ENCODE measurements around the gene ISG20. TPM values are rescaled to one million over a fixed set of nuclear protein-coding genes. Genes with fewer than 3 reads are reported as not detected.

The ISG20 gene
- total and polyA plus RNA-seq, 2 donors (not counting 3 experiments of a cell fraction or from before 2014, with no cell fraction given), result 6.4 to 7.5 TPM

DNA sequence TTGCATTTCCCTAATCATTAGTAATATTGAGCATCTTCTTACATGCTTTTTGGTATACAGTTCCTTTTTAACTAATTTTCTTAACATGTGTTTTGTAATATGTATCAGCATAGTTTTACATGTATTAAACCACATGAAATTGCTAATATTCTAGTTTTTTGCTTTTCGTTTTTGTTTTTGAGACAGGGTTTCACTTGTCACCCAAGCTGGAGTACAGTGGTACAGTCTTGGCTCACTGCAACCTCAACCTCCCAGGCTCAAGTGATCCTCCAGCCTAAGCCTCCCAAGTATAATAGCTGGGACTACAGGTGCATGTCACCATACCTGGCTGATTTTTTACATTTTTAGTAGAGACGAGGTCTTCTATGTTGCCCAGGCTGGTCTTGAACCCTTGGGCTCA is 4.4 kb upstream of the ISG20 start:
- Histone ChIP-seq H3K9me3 (replicated peaks; ENCODE audit: control insufficient read depth, insufficient read depth, low read length) (no peaks in the 10 kb centered on the region), H3K9me1 (replicated peaks; ENCODE audit: control insufficient read depth, extremely low read depth, insufficient read depth, low read length) (no peaks in the 10 kb centered on the region), H3K79me2 (ENCODE audit: control insufficient read depth, insufficient read depth, low read length) (peaks cover 23% of the 10 kb centered on the region), H3K4me1 (ENCODE audit: control insufficient read depth, extremely low read depth, insufficient read depth, low read length) (peaks cover 28% of the 10 kb centered on the region), H3K36me3 (ENCODE audit: control insufficient read depth in 2 of 2, extremely low read depth in 1 of 2, insufficient read depth in 2 of 2, low read length in 2 of 2) (peaks cover 3 to 11% of the 10 kb centered on the region in 2 experiments), H3K27me3 (ENCODE audit: control insufficient read depth in 2 of 2, insufficient read depth in 2 of 2, low read length in 2 of 2) (no peaks in the 10 kb centered on the region), H2AFZ (ENCODE audit: low read depth, low read length) (no peak overlapping the region), H3K27ac (ENCODE audit: insufficient read depth, low read depth, low read length) (no peak overlapping the region), H3K9ac (replicated peaks; ENCODE audit: extremely low read depth, insufficient read depth, low read length) (no peak overlapping the region), H3K4me2 (ENCODE audit: insufficient read depth, low read length) (no peak overlapping the region), H4K20me1 (replicated peaks; ENCODE audit: control insufficient read depth, extremely low read depth, insufficient read depth, low read length) (no peaks in the 10 kb centered on the region), H3K4me3 (replicated peaks in 1 of 3; ENCODE audit: insufficient read depth in 1 of 3, low read depth in 1 of 3, low read length in 3 of 3) (no peak overlapping the region)
- FAIRE-seq (no peak), DNase-seq (ENCODE audit: low read depth, low spot score) (no peak)
- TF ChIP-seq JUN (IDR thresholded peaks at IDR 0.05; ENCODE audit: borderline replicate concordance, insufficient read depth, insufficient read length, low read depth), result no peak
- TF ChIP-seq EZH2 (IDR thresholded peaks at IDR 0.05; ENCODE audit: borderline replicate concordance, low read depth, low read length, severe bottlenecking), result no peak
- no peak for TF ChIP-seq POLR2AphosphoS5 (IDR thresholded peaks at IDR 0.05; ENCODE audit: insufficient read depth, low read depth, low read length)
- TF ChIP-seq, protein P1, sequence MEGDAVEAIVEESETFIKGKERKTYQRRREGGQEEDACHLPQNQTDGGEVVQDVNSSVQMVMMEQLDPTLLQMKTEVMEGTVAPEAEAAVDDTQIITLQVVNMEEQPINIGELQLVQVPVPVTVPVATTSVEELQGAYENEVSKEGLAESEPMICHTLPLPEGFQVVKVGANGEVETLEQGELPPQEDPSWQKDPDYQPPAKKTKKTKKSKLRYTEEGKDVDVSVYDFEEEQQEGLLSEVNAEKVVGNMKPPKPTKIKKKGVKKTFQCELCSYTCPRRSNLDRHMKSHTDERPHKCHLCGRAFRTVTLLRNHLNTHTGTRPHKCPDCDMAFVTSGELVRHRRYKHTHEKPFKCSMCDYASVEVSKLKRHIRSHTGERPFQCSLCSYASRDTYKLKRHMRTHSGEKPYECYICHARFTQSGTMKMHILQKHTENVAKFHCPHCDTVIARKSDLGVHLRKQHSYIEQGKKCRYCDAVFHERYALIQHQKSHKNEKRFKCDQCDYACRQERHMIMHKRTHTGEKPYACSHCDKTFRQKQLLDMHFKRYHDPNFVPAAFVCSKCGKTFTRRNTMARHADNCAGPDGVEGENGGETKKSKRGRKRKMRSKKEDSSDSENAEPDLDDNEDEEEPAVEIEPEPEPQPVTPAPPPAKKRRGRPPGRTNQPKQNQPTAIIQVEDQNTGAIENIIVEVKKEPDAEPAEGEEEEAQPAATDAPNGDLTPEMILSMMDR (IDR thresholded peaks at IDR 0.05; ENCODE audit: extremely low read depth in 1 of 2, insufficient read depth in 1 of 2, low read depth in 1 of 2, low read length in 2 of 2), result no peak
- no peak for TF ChIP-seq GATA2 (IDR thresholded peaks at IDR 0.05; ENCODE audit: insufficient read depth, insufficient read length, low read depth, low read length)
- TF ChIP-seq POLR2A (IDR thresholded peaks at IDR 0.05; ENCODE audit: low read depth, low read length), result no peak
- TF ChIP-seq, protein P2, sequence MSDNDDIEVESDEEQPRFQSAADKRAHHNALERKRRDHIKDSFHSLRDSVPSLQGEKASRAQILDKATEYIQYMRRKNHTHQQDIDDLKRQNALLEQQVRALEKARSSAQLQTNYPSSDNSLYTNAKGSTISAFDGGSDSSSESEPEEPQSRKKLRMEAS (IDR thresholded peaks at IDR 0.05; ENCODE audit: insufficient read depth, insufficient read length), result no peak
- TF ChIP-seq MYC (IDR thresholded peaks at IDR 0.05; ENCODE audit: low read depth, low read length), result no peak
- no peak for TF ChIP-seq FOS (IDR thresholded peaks at IDR 0.05; ENCODE audit: borderline replicate concordance, insufficient read depth, low read length)
- BruUV-seq (replicated peaks), result no TSS peak
- POLR2A ChIA-PET, result interaction anchor here (0.7 kb wide), 1 partner anchor 10 kb away, joined by 4 read pairs; no protein-coding TSS in a partner anchor
- CTCF ChIA-PET, result interaction anchor here (3.2 kb wide), 1 partner anchor 10 kb away, joined by 13 read pairs; no protein-coding TSS in a partner anchor
- dilution Hi-C loops (cut with MboI; ENCODE audit: extremely low pct_ligation_motif_present, low sequenced_read_pairs) (no loop called here), intact Hi-C loops (cut with micrococcal nuclease) (no loop called here)

Data from endothelial cell of umbilical vein (primary cell).